ENCODE results near the gene ZBTB33.

Gene ZBTB33

GRCh38 chrX:120291211-120291610, 40.6 kb downstream of the ZBTB33 start:
- H3K4me3 ChIP-seq (ENCODE audit: low read length) = no peak overlapping the region
- no peaks in the 10 kb centered on the region for H4K20me1 ChIP-seq (ENCODE audit: insufficient read depth, low read length)
- H3K36me3 ChIP-seq (replicated peaks; ENCODE audit: insufficient read depth, low read length) = no peaks in the 10 kb centered on the region
- DNase-seq = no peak
- no peaks in the 10 kb centered on the region for H3K79me2 ChIP-seq (ENCODE audit: low read length)
- TF ChIP-seq EZH2 (optimal IDR thresholded peaks at IDR 0.05; ENCODE audit: low read depth, low read length) (no peak), CTCF (IDR thresholded peaks at IDR 0.05; ENCODE audit: low read length) (no peak), EZH2phosphoT487 (IDR thresholded peaks at IDR 0.05; ENCODE audit: low read length) (no peak)
- H2AFZ ChIP-seq (ENCODE audit: low read length) = no peak overlapping the region
- H3K27me3 ChIP-seq (replicated peaks; ENCODE audit: insufficient read depth, low read length) = no peaks in the 10 kb centered on the region
- H3K9me3 ChIP-seq (replicated peaks; ENCODE audit: insufficient read depth, low read length) = no peaks in the 10 kb centered on the region
- peaks cover 7% of the 10 kb centered on the region; the same call in 1 of the 2 replicates for H3F3A ChIP-seq (ENCODE audit: insufficient read depth, low read length)
- H3K9me2 ChIP-seq (replicated peaks; ENCODE audit: insufficient read depth, low read length) = no peaks in the 10 kb centered on the region
- H3K4me2 ChIP-seq (ENCODE audit: low read depth, low read length) = no peak overlapping the region
- peaks cover 24% of the 10 kb centered on the region for H3K4me1 ChIP-seq (ENCODE audit: low read length)
- no peak overlapping the region for H3K9ac ChIP-seq (ENCODE audit: low read length)
- no peak overlapping the region for H3K27ac ChIP-seq (ENCODE audit: low read length)

- H3K27me3 ChIP-seq (replicated peaks; ENCODE audit: insufficient read depth, low read length) = no peaks in the 10 kb centered on the region
- H3K4me2 ChIP-seq (ENCODE audit: low read depth, low read length) = no peak overlapping the region
- H3K4me1 ChIP-seq (ENCODE audit: low read length) = peaks cover 12% of the 10 kb centered on the region
- no peaks in the 10 kb centered on the region for H3K79me2 ChIP-seq (ENCODE audit: low read length)
- H3K4me3 ChIP-seq (ENCODE audit: low read length) = no peak overlapping the region
- no peak for DNase-seq
- H3K9ac ChIP-seq (ENCODE audit: low read length) = no peak overlapping the region
- H3F3A ChIP-seq (ENCODE audit: insufficient read depth, low read length) = no peaks in the 10 kb centered on the region
- no peaks in the 10 kb centered on the region for H3K9me2 ChIP-seq (replicated peaks; ENCODE audit: insufficient read depth, low read length)
- H3K9me3 ChIP-seq (replicated peaks; ENCODE audit: insufficient read depth, low read length) = no peaks in the 10 kb centered on the region
- no peaks in the 10 kb centered on the region for H4K20me1 ChIP-seq (ENCODE audit: insufficient read depth, low read length)
- H2AFZ ChIP-seq (ENCODE audit: low read length) = no peak overlapping the region
- TF ChIP-seq EZH2phosphoT487 (IDR thresholded peaks at IDR 0.05; ENCODE audit: low read length) (no peak), EZH2 (optimal IDR thresholded peaks at IDR 0.05; ENCODE audit: low read depth, low read length) (no peak), CTCF (IDR thresholded peaks at IDR 0.05; ENCODE audit: low read length) (no peak)
- no peaks in the 10 kb centered on the region for H3K36me3 ChIP-seq (replicated peaks; ENCODE audit: insufficient read depth, low read length)
- H3K27ac ChIP-seq (ENCODE audit: low read length) = no peak overlapping the region
Measured at GRCh38 chrX:120293015-120293414, 42.4 kb downstream of the ZBTB33 start.

GRCh38 chrX:120294651-120295050, 44.0 kb downstream of the ZBTB33 start:
- no peaks in the 10 kb centered on the region for H3K4me1 ChIP-seq (ENCODE audit: low read length)
- H3K9me2 ChIP-seq (replicated peaks; ENCODE audit: insufficient read depth, low read length) = no peaks in the 10 kb centered on the region
- H3K4me2 ChIP-seq (ENCODE audit: low read depth, low read length) = no peak overlapping the region
- no peaks in the 10 kb centered on the region for H3K27me3 ChIP-seq (replicated peaks; ENCODE audit: insufficient read depth, low read length)
- H4K20me1 ChIP-seq (ENCODE audit: insufficient read depth, low read length) = no peaks in the 10 kb centered on the region
- no peak overlapping the region for H3K9ac ChIP-seq (ENCODE audit: low read length)
- no peaks in the 10 kb centered on the region for H3K79me2 ChIP-seq (ENCODE audit: low read length)
- no peak for DNase-seq
- no peak for TF ChIP-seq CTCF (IDR thresholded peaks at IDR 0.05; ENCODE audit: low read length)
- no peak for TF ChIP-seq EZH2 (optimal IDR thresholded peaks at IDR 0.05; ENCODE audit: low read depth, low read length)
- TF ChIP-seq EZH2phosphoT487 (IDR thresholded peaks at IDR 0.05; ENCODE audit: low read length) = no peak
- H3K36me3 ChIP-seq (replicated peaks; ENCODE audit: insufficient read depth, low read length) = no peaks in the 10 kb centered on the region
- H3K27ac ChIP-seq (ENCODE audit: low read length) = no peak overlapping the region
- no peak overlapping the region for H3K4me3 ChIP-seq (ENCODE audit: low read length)
- H3K9me3 ChIP-seq (replicated peaks; ENCODE audit: insufficient read depth, low read length) = no peaks in the 10 kb centered on the region
- no peaks in the 10 kb centered on the region for H3F3A ChIP-seq (ENCODE audit: insufficient read depth, low read length)
- no peak overlapping the region for H2AFZ ChIP-seq (ENCODE audit: low read length)
